HG02610 (cell line): Measurements from ENCODE around the gene SNX8.
"Not testable (repeated sequence)": the region's sequence is repeated elsewhere in the genome, so short reads cannot be mapped to it uniquely, and the experiment has no call there.

ENCODE experiments used
- ATAC-seq: cut with Tn5 transposase; IDR thresholded peaks from one replicate; pipeline ENCODE4 v1.9.1; 2021; ENCODE audit warnings: mild to moderate bottlenecking, moderate library complexity; ENCODE audit not compliant: unreplicated experiment

SNX8 gene

GRCh38 chr7:2314209-2314955 is at the start of gene SNX8:
SNX8 (minus strand) TSS chr7:2314441; CDS start chr7:2314421, 20 bp downstream.
- peak; percentile 62 for ATAC-seq

GRCh38 chr7:2362385-2363088 is 48.3 kb upstream of the SNX8 start:
- no peak for ATAC-seq

- no peak for ATAC-seq
These were observed 46.6 kb upstream of the SNX8 start for GRCh38 chr7:2360796-2361195.

- no peak for ATAC-seq
These were observed 45.4 kb upstream of the SNX8 start for GRCh38 chr7:2359610-2360009.

- no peak for ATAC-seq
These were observed 44.8 kb upstream of the SNX8 start for GRCh38 chr7:2358968-2359527.

- ATAC-seq, result no peak
These were observed 43.3 kb upstream of the SNX8 start for GRCh38 chr7:2357571-2357970.

- ATAC-seq, result no peak
These were observed 42.9 kb upstream of the SNX8 start for GRCh38 chr7:2357165-2357564.

GRCh38 chr7:2355705-2356008 is 41.4 kb upstream of the SNX8 start:
- no peak for ATAC-seq

GRCh38 chr7:2354939-2355704 is 40.9 kb upstream of the SNX8 start:
- ATAC-seq, result no peak

GRCh38 chr7:2354186-2354938 is 40.1 kb upstream of the SNX8 start, which contains the start of gene EIF3B:
EIF3B (plus strand) TSS chr7:2354827; CDS start chr7:2354922, 95 bp downstream.
- peak; percentile 75 for ATAC-seq

GRCh38 chr7:2353936-2354185 is 39.6 kb upstream of the SNX8 start:
- peak; percentile 49 for ATAC-seq

- no peak for ATAC-seq
These were observed 39.1 kb upstream of the SNX8 start for GRCh38 chr7:2353113-2353935.

GRCh38 chr7:2350861-2351260 is 36.6 kb upstream of the SNX8 start:
- ATAC-seq, result no peak

GRCh38 chr7:2350055-2350454 is 35.8 kb upstream of the SNX8 start:
- ATAC-seq, result no peak

- not testable (repeated sequence) for ATAC-seq
These were observed 33.3 kb upstream of the SNX8 start for GRCh38 chr7:2347351-2348063.

- no peak for ATAC-seq
These were observed 22.5 kb upstream of the SNX8 start for GRCh38 chr7:2336626-2337299.

- ATAC-seq, result not testable (repeated sequence)
These were observed 18.5 kb upstream of the SNX8 start for GRCh38 chr7:2332606-2333231.

GRCh38 chr7:2331707-2332106 is 17.5 kb upstream of the SNX8 start:
- no peak for ATAC-seq
